Stomach (tissue), 9 donors: Measurements from ENCODE around the gene SIM2. TPM values are rescaled to one million over a fixed set of nuclear protein-coding genes. Genes with fewer than 3 reads are reported as not detected.

Source experiments
- DNase-seq, 2 donors: peaks; one replicate each; pipeline versions ENCODE4 v3.0.0 to v3.0.0-alpha.2; 2013 to 2019
- H3K27ac ChIP-seq, 5 donors: fragments of 200-600 bp in 4 of 5; sonication (generic) in 4 of 5; one replicate each; pipeline ENCODE4 v1.5.1; 2013 to 2019; ENCODE audit warnings: mild to moderate bottlenecking in 1 of 5, moderate library complexity in 1 of 5
- H3K27me3 ChIP-seq, 3 donors: fragments of 200-600 bp; sonication (generic); one replicate each; pipeline ENCODE4 v1.5.1; 2017 to 2019; ENCODE audit warnings: mixed run types in 1 of 3
- H3K36me3 ChIP-seq, 4 donors: fragments of 200-600 bp; sonication (generic); 1 replicate in 3 of 4; 2 replicates in 1 of 4; pipeline ENCODE4 v1.5.1; 2016 to 2019
- H3K4me1 ChIP-seq, 4 donors: fragments of 200-600 bp; sonication (generic); one replicate each; pipeline ENCODE4 v1.5.1; 2016 to 2019
- H3K4me3 ChIP-seq, 4 donors: fragments of 200-600 bp; sonication (generic) in 3 of 4; one replicate each; pipeline ENCODE4 v1.5.1; 2016 to 2019; ENCODE audit warnings: mild to moderate bottlenecking in 1 of 4
- H3K9me3 ChIP-seq, 4 donors: fragments of 200-600 bp; sonication (generic); one replicate each; pipeline ENCODE4 v1.5.1; 2016 to 2019
- EP300 ChIP-seq: sonication (generic); formaldehyde crosslinking; IDR thresholded peaks from one replicate; pipeline ENCODE4 v1.6.1; 2017; ENCODE audit warnings: antibody characterized with exemption
- POLR2A ChIP-seq, 4 donors: fragments of 450-650 bp; IDR thresholded peaks; one replicate each; pipeline ENCODE4 v1.6.1; 2016; ENCODE audit warnings: antibody characterized with exemption in 4 of 4, control low read depth in 2 of 4, mild to moderate bottlenecking in 1 of 4, moderate library complexity in 1 of 4
- POLR2AphosphoS5 ChIP-seq, 3 donors: sonication (generic); formaldehyde crosslinking; IDR thresholded peaks; one replicate each; pipeline ENCODE4 v1.6.1; 2016; ENCODE audit warnings: antibody characterized with exemption in 3 of 3
- WGBS, 5 donors: extraction: QIAGEN DNeasy Blood & Tissue Kit in 3 of 5; methylation state at CpG; one replicate each; pipeline versions ENCODE4 v1.1.5 to v1.1.7; 2013 to 2018; 5-methylcytosine and 5-hydroxymethylcytosine counted together
- intact Hi-C: fragments of 100-400 bp; cut with DNase I; formaldehyde crosslinking; loops from one replicate; pipeline ENCODE4 v1.15.1; 2023; ENCODE audit warnings: low total_unique reads
- polyA plus RNA-seq, 3 donors: library from polyadenylated mRNA; stranded (reverse); fragments of 200-250 nt; gene quantifications; one replicate each; pipeline ENCODE4 v1.2.3, GENCODE V29; 2013
- total RNA-seq, 5 donors: library from RNA; depleted of rRNA; stranded (reverse); fragments of >200 nt; gene quantifications; one replicate each; pipeline versions ENCODE4 v1.1.0 to v1.2.3, GENCODE V29; 2014 to 2016
- TF ChIP-seq, protein P1 (sequence below), 7 experiments: fragments of 450-650 bp in 4 of 7; fragments of 200-600 bp in 3 of 7; sonication (generic) in 3 of 7; IDR thresholded peaks; one replicate each; pipeline ENCODE4 v1.5.1; 2016 to 2019; ENCODE audit warnings: antibody characterized with exemption in 7 of 7, control low read depth in 2 of 7, mild to moderate bottlenecking in 1 of 7
- donor health status: healthy with polysubstance abuse.
- donor health status: Bipolar disorder and iron deficiency.
- donor health status: healthy.

The SIM2 gene
- total and polyA plus RNA-seq, 8 donors = 3.3 to 28.3 (median 14.0) TPM; not detected in 1

DNA sequence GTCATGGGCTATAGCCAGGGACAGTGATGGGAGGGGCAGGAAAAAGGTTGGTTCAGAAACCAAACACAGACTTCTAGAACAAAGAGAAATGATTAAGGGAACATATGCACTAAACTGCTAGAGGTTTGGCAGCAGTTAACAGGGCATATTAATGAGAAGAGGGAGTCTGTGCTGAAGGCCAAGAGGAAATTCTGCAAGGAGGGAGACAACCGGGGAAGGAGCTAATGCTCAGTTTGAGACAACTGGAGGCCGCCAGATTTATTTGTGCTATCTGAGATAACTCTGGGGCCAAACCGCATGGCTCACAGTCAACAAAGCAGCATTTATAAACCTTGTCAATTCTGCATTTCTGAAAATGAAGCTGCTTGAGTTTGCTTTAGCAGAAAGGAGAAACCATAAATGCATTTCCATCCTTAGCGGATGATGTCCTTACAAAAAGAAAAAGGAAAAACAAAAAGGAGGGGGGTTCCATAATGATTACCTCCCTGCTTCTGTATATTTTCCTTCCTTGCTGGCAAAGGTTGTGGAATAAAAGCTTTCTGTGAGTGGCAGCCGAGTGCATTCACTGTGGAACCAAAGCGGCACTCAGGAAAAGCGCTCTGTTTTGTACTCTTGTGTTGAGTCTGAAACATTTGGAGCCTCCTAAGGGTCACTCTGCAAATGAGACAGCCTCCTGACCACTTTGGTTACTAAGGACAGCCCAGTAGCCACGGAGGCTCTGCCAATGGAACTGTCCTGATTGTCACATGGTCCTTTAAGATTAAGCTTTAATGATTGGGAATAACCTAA, 70.3 kb downstream of the SIM2 start:
- peak in 1 of 2 donors; percentile 56 for DNase-seq
- intact Hi-C loops = no loop called here
- Histone ChIP-seq H3K27ac (no peak overlapping the region), H3K36me3 (peaks cover 0 to 14% (median 3%) of the 10 kb centered on the region in 4 donors), H3K9me3 (no peaks in the 10 kb centered on the region), H3K4me3 (no peak overlapping the region), H3K4me1 (peaks cover 12 to 26% (median 16%) of the 10 kb centered on the region in 4 donors), H3K27me3 (no peaks in the 10 kb centered on the region)
- WGBS, 5 donors = 31 to 43% (median 33%) methylated on average over 8 of the region's 8 CpGs
- no peak for TF ChIP-seq POLR2AphosphoS5 (IDR thresholded peaks at IDR 0.05)
- TF ChIP-seq EP300 = no peak
- no peak for TF ChIP-seq POLR2A (IDR thresholded peaks at IDR 0.05)
- TF ChIP-seq, protein P1, sequence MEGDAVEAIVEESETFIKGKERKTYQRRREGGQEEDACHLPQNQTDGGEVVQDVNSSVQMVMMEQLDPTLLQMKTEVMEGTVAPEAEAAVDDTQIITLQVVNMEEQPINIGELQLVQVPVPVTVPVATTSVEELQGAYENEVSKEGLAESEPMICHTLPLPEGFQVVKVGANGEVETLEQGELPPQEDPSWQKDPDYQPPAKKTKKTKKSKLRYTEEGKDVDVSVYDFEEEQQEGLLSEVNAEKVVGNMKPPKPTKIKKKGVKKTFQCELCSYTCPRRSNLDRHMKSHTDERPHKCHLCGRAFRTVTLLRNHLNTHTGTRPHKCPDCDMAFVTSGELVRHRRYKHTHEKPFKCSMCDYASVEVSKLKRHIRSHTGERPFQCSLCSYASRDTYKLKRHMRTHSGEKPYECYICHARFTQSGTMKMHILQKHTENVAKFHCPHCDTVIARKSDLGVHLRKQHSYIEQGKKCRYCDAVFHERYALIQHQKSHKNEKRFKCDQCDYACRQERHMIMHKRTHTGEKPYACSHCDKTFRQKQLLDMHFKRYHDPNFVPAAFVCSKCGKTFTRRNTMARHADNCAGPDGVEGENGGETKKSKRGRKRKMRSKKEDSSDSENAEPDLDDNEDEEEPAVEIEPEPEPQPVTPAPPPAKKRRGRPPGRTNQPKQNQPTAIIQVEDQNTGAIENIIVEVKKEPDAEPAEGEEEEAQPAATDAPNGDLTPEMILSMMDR (IDR thresholded peaks at IDR 0.05) = no peak

DNA sequence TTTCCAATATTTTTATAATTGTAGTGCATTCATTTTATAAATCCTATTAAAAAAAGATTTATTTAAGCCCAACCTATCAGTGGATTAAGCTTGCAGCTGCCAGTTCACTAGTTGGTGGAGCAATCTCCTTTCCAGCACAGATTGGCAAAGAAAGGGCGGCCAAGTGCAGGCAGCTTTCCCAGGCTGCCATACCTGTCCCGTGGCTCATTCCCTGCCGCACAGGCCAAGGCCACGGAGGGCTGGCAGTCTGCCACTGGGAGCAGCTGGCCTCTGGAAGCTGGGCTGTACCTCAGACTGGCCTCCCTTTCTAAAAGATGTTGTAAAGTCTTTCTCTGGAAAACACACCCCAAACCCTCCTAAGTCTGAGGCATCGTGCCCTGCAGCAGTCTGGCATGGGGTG, 74.2 kb downstream of the SIM2 start:
- no peaks in the 10 kb centered on the region for H3K9me3 ChIP-seq
- peak overlapping the region in 1 of 5 donors; percentile 32 for H3K27ac ChIP-seq
- H3K36me3 ChIP-seq = no peaks in the 10 kb centered on the region
- intact Hi-C loops = no loop called here
- peaks cover 12 to 26% (median 16%) of the 10 kb centered on the region in 4 donors for H3K4me1 ChIP-seq
- no peak for TF ChIP-seq POLR2A (IDR thresholded peaks at IDR 0.05)
- TF ChIP-seq EP300 = no peak
- peak in 2 of 3 donors; percentile 35 to 60 for TF ChIP-seq POLR2AphosphoS5 (IDR thresholded peaks at IDR 0.05)
- TF ChIP-seq, protein P1 (IDR thresholded peaks at IDR 0.05) = no peak
- peak; percentile 69 to 96 for DNase-seq
- 18 to 26% (median 24%) methylated on average over 5 of the region's 5 CpGs for WGBS, 5 donors
- H3K4me3 ChIP-seq = no peak overlapping the region
- H3K27me3 ChIP-seq = no peaks in the 10 kb centered on the region

DNA sequence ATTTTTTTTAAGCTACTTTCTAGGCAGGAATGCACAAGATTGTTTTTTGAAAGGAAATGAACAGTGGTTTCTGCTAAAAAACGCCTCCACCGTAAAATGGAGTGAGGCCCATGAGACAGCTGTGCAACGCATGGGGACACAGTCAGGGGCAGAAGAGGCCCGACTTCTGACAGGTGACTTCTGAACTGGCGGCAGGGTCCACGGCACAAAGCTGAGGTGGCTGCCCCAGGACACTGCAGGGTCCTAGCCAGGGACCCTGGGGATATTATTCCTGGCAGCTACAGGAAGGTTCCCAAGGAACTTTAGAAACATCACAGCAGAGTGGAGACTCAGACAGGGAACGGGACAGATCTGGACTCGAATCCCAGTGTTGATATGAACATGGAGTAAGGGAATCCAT, 75.1 kb downstream of the SIM2 start:
- H3K36me3 ChIP-seq = no peaks in the 10 kb centered on the region
- H3K27ac ChIP-seq = no peak overlapping the region
- no peaks in the 10 kb centered on the region for H3K9me3 ChIP-seq
- no peak for DNase-seq
- 70 to 92% (median 76%) methylated on average over 8 of the region's 8 CpGs for WGBS, 5 donors
- intact Hi-C loops = no loop called here
- H3K4me3 ChIP-seq = no peak overlapping the region
- H3K4me1 ChIP-seq = peaks cover 11 to 19% (median 14%) of the 10 kb centered on the region in 4 donors
- H3K27me3 ChIP-seq = no peaks in the 10 kb centered on the region
- no peak for TF ChIP-seq EP300
- no peak for TF ChIP-seq POLR2AphosphoS5 (IDR thresholded peaks at IDR 0.05)
- no peak for TF ChIP-seq POLR2A (IDR thresholded peaks at IDR 0.05)
- TF ChIP-seq, protein P1 (IDR thresholded peaks at IDR 0.05) = no peak

DNA sequence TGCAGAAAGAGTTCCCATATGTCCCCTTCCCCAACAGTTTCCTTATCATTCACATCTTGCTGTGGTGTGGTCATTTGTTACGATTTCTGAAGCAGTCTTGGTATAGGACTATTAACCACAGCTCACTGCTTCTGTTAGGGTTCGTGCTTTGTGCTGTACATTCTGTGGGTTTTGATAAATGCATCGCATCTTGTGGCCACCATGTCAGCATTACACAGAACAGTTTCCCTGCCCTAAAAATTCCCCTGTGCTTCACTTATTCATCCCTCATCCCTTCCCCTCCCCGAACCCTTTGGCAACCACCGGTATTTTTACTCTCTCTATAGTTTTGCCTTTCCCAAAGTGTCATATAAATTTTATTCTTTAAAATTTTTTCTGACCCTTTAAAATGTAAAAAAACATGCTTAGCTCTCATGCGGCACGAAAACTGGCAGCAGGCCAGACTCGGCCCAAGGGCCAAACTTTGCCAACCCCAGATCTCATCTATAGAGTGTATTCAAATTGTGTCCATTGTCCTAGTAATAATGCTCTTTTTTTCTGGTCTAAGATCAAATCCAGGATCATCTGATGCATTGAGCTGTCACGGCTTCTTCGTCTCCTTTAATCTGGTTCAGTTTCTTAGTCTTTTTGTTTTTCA, 78.2 kb downstream of the SIM2 start:
- WGBS, 5 donors = 74 to 87% (median 76%) methylated on average over 10 of the region's 10 CpGs
- H3K4me1 ChIP-seq = peaks cover 4 to 12% (median 9%) of the 10 kb centered on the region in 4 donors
- no peaks in the 10 kb centered on the region for H3K36me3 ChIP-seq
- TF ChIP-seq POLR2AphosphoS5 (IDR thresholded peaks at IDR 0.05) (no peak), POLR2A (IDR thresholded peaks at IDR 0.05) (no peak), EP300 (no peak)
- TF ChIP-seq, protein P1 (IDR thresholded peaks at IDR 0.05) = no peak
- DNase-seq = no peak
- no peak overlapping the region for H3K4me3 ChIP-seq
- no peaks in the 10 kb centered on the region for H3K27me3 ChIP-seq
- intact Hi-C loops = no loop called here
- H3K9me3 ChIP-seq = no peaks in the 10 kb centered on the region
- H3K27ac ChIP-seq = no peak overlapping the region
